KBM-7 (cell line): ENCODE measurements around the gene RFX7.

Experiments
- DNase-seq: peaks from one replicate; pipeline ENCODE4 v3.0.0-alpha.2; 2015
- in situ Hi-C: fragments of 300-500 bp; cut with MboI; formaldehyde crosslinking; loops from 2 replicates; pipeline ENCODE4 v1.14.3; 2020; ENCODE audit warnings: low sequenced_read_pairs, low pct_unique_long_range_greater_than_20kb, mixed read lengths

RFX7 gene

GRCh38 chr15:56245871-56246814 lies 2.5 kb upstream of the RFX7 start:
- DNase-seq: peak; percentile 95
- in situ Hi-C loops: no loop called here

GRCh38 chr15:56244811-56245576 lies 1.3 kb upstream of the RFX7 start:
- in situ Hi-C loops: no loop called here

GRCh38 chr15:56244038-56244810 lies 545 bp upstream of the RFX7 start:
- peak; percentile 80 for DNase-seq

More at GRCh38 chr15:56244811-56245576, 1.3 kb upstream of the RFX7 start:
- DNase-seq: no peak

GRCh38 chr15:56242576-56243162 lies 1.0 kb downstream of the RFX7 start:
- in situ Hi-C loops: no loop called here
- peak; percentile 52 for DNase-seq

More at GRCh38 chr15:56244038-56244810, 545 bp upstream of the RFX7 start:
- in situ Hi-C loops: no loop called here

- in situ Hi-C loops: no loop called here
- peak; percentile 30 for DNase-seq
These were observed 2.1 kb downstream of the RFX7 start for GRCh38 chr15:56241374-56242105.

- DNase-seq: no peak
- in situ Hi-C loops: no loop called here
These were observed 3.3 kb downstream of the RFX7 start for GRCh38 chr15:56240390-56240789.

GRCh38 chr15:56236197-56236596 lies 7.5 kb downstream of the RFX7 start:
- DNase-seq: no peak
- in situ Hi-C loops: no loop called here

GRCh38 chr15:56234804-56235203 lies 8.9 kb downstream of the RFX7 start:
- no peak for DNase-seq
- in situ Hi-C loops: no loop called here

GRCh38 chr15:56233549-56233948 lies 10.1 kb downstream of the RFX7 start:
- DNase-seq: no peak
- in situ Hi-C loops: no loop called here

- DNase-seq: no peak
- in situ Hi-C loops: no loop called here
These were observed 11.6 kb downstream of the RFX7 start for GRCh38 chr15:56232058-56232457.

GRCh38 chr15:56228854-56229253 lies 14.8 kb downstream of the RFX7 start:
- DNase-seq: no peak
- in situ Hi-C loops: no loop called here

GRCh38 chr15:56228352-56228751 lies 15.3 kb downstream of the RFX7 start:
- in situ Hi-C loops: no loop called here

GRCh38 chr15:56227780-56228179 lies 15.9 kb downstream of the RFX7 start:
- DNase-seq: no peak
- in situ Hi-C loops: no loop called here

More at GRCh38 chr15:56228352-56228751, 15.3 kb downstream of the RFX7 start:
- no peak for DNase-seq

- no peak for DNase-seq
- in situ Hi-C loops: no loop called here
These were observed 16.4 kb downstream of the RFX7 start for GRCh38 chr15:56227306-56227705.

- in situ Hi-C loops: no loop called here
- DNase-seq: no peak
These were observed 18.2 kb downstream of the RFX7 start for GRCh38 chr15:56225520-56225919.

GRCh38 chr15:56222302-56222701 lies 21.4 kb downstream of the RFX7 start:
- in situ Hi-C loops: no loop called here
- DNase-seq: no peak

GRCh38 chr15:56217341-56217740 lies 26.3 kb downstream of the RFX7 start:
- in situ Hi-C loops: no loop called here
- DNase-seq: no peak

GRCh38 chr15:56215769-56216168 lies 27.9 kb downstream of the RFX7 start:
- in situ Hi-C loops: no loop called here
- DNase-seq: no peak
